T-helper 1 cell treated with Interleukin-12 subunit alpha and Interleukin-12 subunit beta and Interleukin-4 antibody, amounts not matched to agents 30 μg/mL and 1 μg/mL, for 36 hours (primary cell): Measurements from ENCODE around the gene C15orf39.

ENCODE experiments used
- H3K27ac Mint-ChIP-seq: one replicate; pipeline ENCODE4 v1.8.0; 2021; ENCODE audit warnings: mild to moderate bottlenecking, mixed read lengths
- H3K27me3 Mint-ChIP-seq: one replicate; pipeline ENCODE4 v1.8.0; 2021; ENCODE audit warnings: low read depth, mixed read lengths
- H3K36me3 Mint-ChIP-seq: one replicate; pipeline ENCODE4 v1.8.0; 2021; ENCODE audit warnings: low read depth, mixed read lengths
- H3K4me1 Mint-ChIP-seq: one replicate; pipeline ENCODE4 v1.8.0; 2021; ENCODE audit warnings: low read depth, mixed read lengths
- H3K4me3 Mint-ChIP-seq: one replicate; pipeline ENCODE4 v1.8.0; 2021; ENCODE audit warnings: mild to moderate bottlenecking, moderate library complexity, mixed read lengths
- H3K9me3 Mint-ChIP-seq: one replicate; pipeline ENCODE4 v1.8.0; 2021; ENCODE audit warnings: mixed read lengths

Gene C15orf39

DNA sequence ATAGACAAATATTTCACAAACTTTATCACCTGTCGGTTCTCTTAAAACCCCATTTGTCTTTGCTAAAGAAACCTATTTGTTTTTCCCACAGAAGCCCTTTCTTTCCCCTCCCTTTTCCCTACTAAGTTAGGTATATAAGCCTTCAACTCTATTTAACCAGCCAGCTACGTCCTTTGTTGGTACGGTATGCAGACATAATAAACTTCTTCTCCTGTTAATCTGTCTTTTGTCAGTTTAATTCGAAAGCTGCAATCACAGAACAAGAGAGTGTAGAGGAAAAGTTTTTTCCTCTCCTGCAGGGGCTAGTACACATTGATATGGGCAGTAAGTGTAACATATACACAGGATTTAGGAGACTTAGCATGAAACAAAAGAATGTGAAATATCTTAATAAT lies 21.9 kb upstream of the C15orf39 start:
- Mint-ChIP-seq H3K9me3 (no peaks in the 10 kb centered on the region), H3K4me1 (peaks cover 25% of the 10 kb centered on the region), H3K4me3 (no peak overlapping the region), H3K36me3 (no peaks in the 10 kb centered on the region), H3K27me3 (peaks cover 53% of the 10 kb centered on the region), H3K27ac (no peak overlapping the region)

DNA sequence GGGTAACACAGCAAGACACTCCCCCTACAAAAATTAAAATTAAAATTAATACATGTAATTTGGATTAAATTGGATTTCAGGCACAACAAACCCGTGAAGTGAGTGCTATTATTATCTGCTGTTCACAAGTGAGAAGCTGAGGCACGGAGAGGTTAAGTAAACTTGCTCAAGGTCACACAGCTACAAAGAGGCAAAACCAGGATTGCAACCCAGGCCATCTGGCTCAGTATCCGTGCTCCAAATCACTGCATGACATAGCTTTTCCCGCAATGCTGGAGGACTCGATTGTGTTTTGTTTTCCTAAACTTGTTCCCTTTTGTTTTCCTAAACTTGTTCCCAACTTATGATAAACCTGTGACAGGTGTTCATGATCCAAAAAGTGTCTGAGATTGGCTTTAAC lies 19.9 kb upstream of the C15orf39 start:
- Mint-ChIP-seq H3K4me3 (no peak overlapping the region), H3K4me1 (peaks cover 28% of the 10 kb centered on the region), H3K9me3 (no peaks in the 10 kb centered on the region), H3K27me3 (peaks cover 50% of the 10 kb centered on the region), H3K27ac (no peak overlapping the region), H3K36me3 (no peaks in the 10 kb centered on the region)

GRCh38 chr15:75182187-75183131 lies 19.2 kb upstream of the C15orf39 start:
- Mint-ChIP-seq H3K4me3 (no peak overlapping the region), H3K27ac (peak overlapping the region; percentile 29), H3K36me3 (no peaks in the 10 kb centered on the region), H3K4me1 (peaks cover 24% of the 10 kb centered on the region), H3K9me3 (no peaks in the 10 kb centered on the region), H3K27me3 (peaks cover 44% of the 10 kb centered on the region)

DNA sequence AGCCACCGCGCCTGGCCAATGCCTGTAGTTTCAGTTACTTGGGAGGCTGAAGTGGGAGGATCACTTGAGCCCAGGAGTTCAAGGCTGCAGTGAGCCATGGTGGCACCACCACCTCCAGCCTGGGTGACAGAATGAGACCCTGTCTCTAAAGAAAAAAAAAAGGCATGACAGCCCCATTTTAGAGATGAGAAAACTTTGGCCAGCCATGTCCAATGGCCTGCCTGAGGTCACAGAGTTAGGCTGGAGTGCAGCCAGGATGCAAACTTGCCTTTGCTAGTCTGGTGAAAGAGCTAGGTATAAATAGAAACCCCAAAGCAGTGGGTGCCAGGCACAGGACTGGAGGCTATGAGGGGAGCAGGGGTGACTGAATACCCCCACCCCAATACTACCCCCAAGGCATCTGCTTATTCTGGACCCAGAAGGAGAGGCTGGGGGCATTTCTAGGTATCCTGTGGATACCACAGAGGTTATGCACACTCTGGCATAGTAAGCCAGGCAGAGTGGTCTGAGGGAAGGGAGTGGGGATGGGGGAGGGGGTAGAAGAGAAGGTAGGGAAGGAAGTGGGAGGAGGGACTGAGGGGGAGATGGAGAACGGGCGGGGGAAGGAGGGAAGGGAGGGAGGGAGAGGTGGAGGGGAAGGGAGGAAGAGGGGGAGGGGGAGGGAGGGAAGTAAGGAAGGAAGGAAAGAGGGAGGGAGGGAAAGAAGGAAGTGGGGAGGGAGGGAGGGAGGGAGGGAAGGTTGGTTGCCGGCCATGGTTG lies 16.2 kb upstream of the C15orf39 start:
- H3K27me3 Mint-ChIP-seq, result peaks cover 22% of the 10 kb centered on the region
- no peak overlapping the region for H3K4me3 Mint-ChIP-seq
- no peak overlapping the region for H3K27ac Mint-ChIP-seq
- H3K36me3 Mint-ChIP-seq, result no peaks in the 10 kb centered on the region
- peaks cover under 1% of the 10 kb centered on the region for H3K9me3 Mint-ChIP-seq
- H3K4me1 Mint-ChIP-seq, result peaks cover 10% of the 10 kb centered on the region

- H3K9me3 Mint-ChIP-seq, result peaks cover 6% of the 10 kb centered on the region
- H3K27ac Mint-ChIP-seq, result no peak overlapping the region
- no peaks in the 10 kb centered on the region for H3K36me3 Mint-ChIP-seq
- H3K4me3 Mint-ChIP-seq, result no peak overlapping the region
- peaks cover 16% of the 10 kb centered on the region for H3K27me3 Mint-ChIP-seq
- H3K4me1 Mint-ChIP-seq, result peaks cover 10% of the 10 kb centered on the region
Observed at GRCh38 chr15:75186044-75186443, 15.6 kb upstream of the C15orf39 start.

- H3K27me3 Mint-ChIP-seq, result peaks cover 8% of the 10 kb centered on the region
- peaks cover 3% of the 10 kb centered on the region for H3K4me1 Mint-ChIP-seq
- H3K27ac Mint-ChIP-seq, result no peak overlapping the region
- H3K9me3 Mint-ChIP-seq, result peaks cover 6% of the 10 kb centered on the region
- H3K36me3 Mint-ChIP-seq, result no peaks in the 10 kb centered on the region
- no peak overlapping the region for H3K4me3 Mint-ChIP-seq
Observed at GRCh38 chr15:75188499-75188898, 13.2 kb upstream of the C15orf39 start.

GRCh38 chr15:75191235-75191634 lies 10.4 kb upstream of the C15orf39 start:
- peaks cover 4% of the 10 kb centered on the region for H3K27me3 Mint-ChIP-seq
- no peak overlapping the region for H3K4me3 Mint-ChIP-seq
- H3K27ac Mint-ChIP-seq, result no peak overlapping the region
- no peaks in the 10 kb centered on the region for H3K36me3 Mint-ChIP-seq
- H3K4me1 Mint-ChIP-seq, result peaks cover 3% of the 10 kb centered on the region
- H3K9me3 Mint-ChIP-seq, result peaks cover 6% of the 10 kb centered on the region

- H3K4me1 Mint-ChIP-seq, result no peaks in the 10 kb centered on the region
- peaks cover 6% of the 10 kb centered on the region for H3K9me3 Mint-ChIP-seq
- no peak overlapping the region for H3K27ac Mint-ChIP-seq
- no peak overlapping the region for H3K4me3 Mint-ChIP-seq
- peaks cover 4% of the 10 kb centered on the region for H3K27me3 Mint-ChIP-seq
- H3K36me3 Mint-ChIP-seq, result no peaks in the 10 kb centered on the region
Observed at GRCh38 chr15:75192307-75192706, 9.4 kb upstream of the C15orf39 start.

DNA sequence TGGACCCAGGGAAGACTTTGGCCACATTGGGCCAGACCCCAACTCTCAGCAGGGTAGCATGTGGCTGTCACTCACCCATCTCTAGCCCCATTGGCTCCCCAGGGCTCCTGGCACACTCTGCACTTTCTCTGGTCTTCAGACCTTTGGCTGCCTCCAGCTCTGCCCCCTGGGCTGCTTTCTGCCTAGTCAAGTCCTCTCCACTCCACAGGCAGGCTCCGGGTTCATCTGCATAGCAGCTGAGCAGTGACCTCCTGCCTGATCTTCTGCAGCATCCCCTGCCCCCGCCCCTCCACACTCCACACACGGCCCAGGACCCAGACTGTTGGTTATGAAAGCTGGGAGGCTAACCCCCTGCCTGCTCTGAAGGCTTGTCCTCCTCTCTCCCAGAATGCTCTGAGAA lies 8.4 kb upstream of the C15orf39 start:
- Mint-ChIP-seq H3K4me3 (no peak overlapping the region), H3K27ac (no peak overlapping the region), H3K27me3 (peaks cover 4% of the 10 kb centered on the region), H3K9me3 (peaks cover 6% of the 10 kb centered on the region), H3K36me3 (no peaks in the 10 kb centered on the region), H3K4me1 (peaks cover 6% of the 10 kb centered on the region)

DNA sequence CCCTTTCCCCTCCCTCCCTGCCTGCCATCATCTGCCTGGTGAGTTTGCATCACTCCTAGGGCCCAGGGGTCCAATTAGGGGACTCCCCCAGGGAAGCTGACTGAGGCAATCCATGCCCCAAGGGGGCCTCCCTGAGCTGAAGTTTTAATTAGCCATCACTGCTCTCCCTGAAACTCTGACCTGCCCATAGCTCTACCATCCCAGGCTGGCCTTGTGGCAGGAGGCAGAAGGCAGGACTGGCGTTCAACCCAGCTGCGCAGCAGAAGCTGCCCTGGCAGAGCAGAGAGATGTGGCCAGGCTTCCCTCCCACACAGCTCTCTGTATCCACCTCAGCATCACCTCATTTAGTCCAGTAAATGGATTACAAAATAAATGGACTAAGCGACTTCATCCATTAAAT lies 7.7 kb upstream of the C15orf39 start:
- Mint-ChIP-seq H3K27ac (no peak overlapping the region), H3K4me3 (no peak overlapping the region), H3K27me3 (peaks cover 4% of the 10 kb centered on the region)

DNA sequence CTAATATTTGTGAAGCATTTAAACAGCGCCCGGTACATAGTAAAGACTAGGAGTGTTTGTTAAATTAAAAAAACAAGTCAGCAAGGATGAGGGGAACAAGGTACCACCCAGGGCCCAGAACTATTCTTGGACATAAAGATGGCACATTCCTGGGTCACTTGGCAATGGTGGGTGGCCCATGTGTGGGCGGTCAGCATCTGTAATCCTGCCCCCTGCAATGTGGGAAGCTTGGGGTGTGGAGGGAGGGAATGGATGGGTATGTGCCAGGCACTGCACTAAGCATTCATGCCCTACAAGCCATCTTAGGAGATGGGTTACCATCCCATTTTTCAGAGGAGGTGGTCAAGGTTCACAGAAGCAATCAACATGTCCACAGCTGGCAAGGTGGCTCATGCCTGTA lies 7.3 kb upstream of the C15orf39 start:
- H3K4me3 Mint-ChIP-seq, result no peak overlapping the region
- H3K36me3 Mint-ChIP-seq, result no peaks in the 10 kb centered on the region
- peaks cover 17% of the 10 kb centered on the region for H3K4me1 Mint-ChIP-seq
- peaks cover 2% of the 10 kb centered on the region for H3K27me3 Mint-ChIP-seq
- no peak overlapping the region for H3K27ac Mint-ChIP-seq
- H3K9me3 Mint-ChIP-seq, result peaks cover 6% of the 10 kb centered on the region

More for the DNA sequence above, 7.7 kb upstream of the C15orf39 start:
- H3K36me3 Mint-ChIP-seq, result no peaks in the 10 kb centered on the region
- peaks cover 13% of the 10 kb centered on the region for H3K4me1 Mint-ChIP-seq
- peaks cover 6% of the 10 kb centered on the region for H3K9me3 Mint-ChIP-seq

DNA sequence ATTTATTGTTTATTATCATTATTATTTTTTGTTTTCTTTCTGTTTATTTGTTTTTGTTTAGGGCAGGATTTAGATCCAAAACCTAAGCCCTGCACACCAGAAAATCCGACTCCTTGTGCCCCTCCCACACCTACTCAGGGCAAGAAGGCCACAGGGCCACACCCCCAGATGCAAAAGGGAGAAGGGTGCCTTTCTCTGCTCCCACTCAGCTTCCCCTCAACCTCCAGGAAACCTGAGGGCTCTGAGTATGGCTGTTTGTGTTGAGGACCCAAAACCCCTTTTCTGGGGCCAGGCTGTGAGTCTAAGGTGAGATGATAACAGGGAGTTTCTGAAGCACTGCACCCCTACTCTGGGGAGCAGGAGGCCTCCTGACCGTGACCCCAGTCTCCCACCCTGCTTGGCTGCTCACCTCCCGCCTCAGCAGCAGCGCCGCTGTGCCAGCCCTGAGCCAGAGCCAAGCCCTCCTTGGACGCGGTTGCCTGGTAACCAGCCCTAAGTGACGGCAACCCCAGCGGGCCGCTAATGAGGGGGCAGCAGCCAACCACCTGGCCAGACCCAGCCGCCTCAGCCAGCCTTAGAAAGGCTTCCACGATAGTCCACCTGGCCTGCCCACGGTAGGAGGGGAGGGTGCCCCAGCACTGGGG lies 6.4 kb upstream of the C15orf39 start:
- H3K27ac Mint-ChIP-seq, result no peak overlapping the region
- no peak overlapping the region for H3K4me3 Mint-ChIP-seq
- no peaks in the 10 kb centered on the region for H3K36me3 Mint-ChIP-seq
- H3K9me3 Mint-ChIP-seq, result peaks cover 6% of the 10 kb centered on the region
- H3K27me3 Mint-ChIP-seq, result no peaks in the 10 kb centered on the region
- H3K4me1 Mint-ChIP-seq, result peaks cover 25% of the 10 kb centered on the region

- H3K27ac Mint-ChIP-seq, result no peak overlapping the region
- H3K27me3 Mint-ChIP-seq, result no peaks in the 10 kb centered on the region
- H3K4me1 Mint-ChIP-seq, result peaks cover 30% of the 10 kb centered on the region
- no peak overlapping the region for H3K4me3 Mint-ChIP-seq
- peaks cover 2% of the 10 kb centered on the region for H3K9me3 Mint-ChIP-seq
- no peaks in the 10 kb centered on the region for H3K36me3 Mint-ChIP-seq
Observed at GRCh38 chr15:75195766-75196241, 5.9 kb upstream of the C15orf39 start.

GRCh38 chr15:75197062-75197630 lies 4.5 kb upstream of the C15orf39 start:
- no peak overlapping the region for H3K27ac Mint-ChIP-seq
- H3K36me3 Mint-ChIP-seq, result no peaks in the 10 kb centered on the region
- no peak overlapping the region for H3K4me3 Mint-ChIP-seq
- H3K4me1 Mint-ChIP-seq, result peaks cover 36% of the 10 kb centered on the region
- no peaks in the 10 kb centered on the region for H3K27me3 Mint-ChIP-seq
- H3K9me3 Mint-ChIP-seq, result no peaks in the 10 kb centered on the region
